GM19463 (cell line): ENCODE data around the gene DNMT3A.
A peak's percentile ranks its signal among the peaks of the same experiment; 100 is the strongest.
"Not testable (repeated sequence)": the region's sequence is repeated elsewhere in the genome, so short reads cannot be mapped to it uniquely, and the experiment has no call there.

Source experiments
- ATAC-seq: cut with Tn5 transposase; IDR thresholded peaks from one replicate; pipeline ENCODE4 v1.9.1; 2021; ENCODE audit warnings: mild to moderate bottlenecking, moderate library complexity; ENCODE audit not compliant: unreplicated experiment

The DNMT3A gene

GRCh38 chr2:25286723-25287483, 54.8 kb downstream of the DNMT3A start:
- peak; percentile 50 for ATAC-seq

- no peak for ATAC-seq
These were observed 55.7 kb downstream of the DNMT3A start for GRCh38 chr2:25286025-25286400.

GRCh38 chr2:25285265-25286024, 56.3 kb downstream of the DNMT3A start:
- ATAC-seq = no peak

GRCh38 chr2:25284756-25285155, 57.0 kb downstream of the DNMT3A start:
- no peak for ATAC-seq

- no peak for ATAC-seq
These were observed 57.8 kb downstream of the DNMT3A start for GRCh38 chr2:25283921-25284320.

- no peak for ATAC-seq
These were observed 59.8 kb downstream of the DNMT3A start for GRCh38 chr2:25281941-25282340.

- ATAC-seq = no peak
These were observed 60.2 kb downstream of the DNMT3A start for GRCh38 chr2:25281522-25281921.

- ATAC-seq = no peak
These were observed 61.6 kb downstream of the DNMT3A start for GRCh38 chr2:25280051-25280687.

- peak; percentile 66 for ATAC-seq
These were observed 62.6 kb downstream of the DNMT3A start for GRCh38 chr2:25279091-25279651.

- peak; percentile 32 for ATAC-seq
These were observed 64.9 kb downstream of the DNMT3A start for GRCh38 chr2:25276569-25277465.

- ATAC-seq = no peak
These were observed 66.2 kb downstream of the DNMT3A start for GRCh38 chr2:25275575-25275965.

- no peak for ATAC-seq
These were observed 66.7 kb downstream of the DNMT3A start for GRCh38 chr2:25274868-25275574.

GRCh38 chr2:25273985-25274535, 67.7 kb downstream of the DNMT3A start:
- no peak for ATAC-seq

- not testable (repeated sequence) for ATAC-seq
These were observed 69.0 kb downstream of the DNMT3A start for GRCh38 chr2:25272705-25273104.

GRCh38 chr2:25270061-25270460, 71.7 kb downstream of the DNMT3A start:
- ATAC-seq = no peak

GRCh38 chr2:25269233-25269632, 72.5 kb downstream of the DNMT3A start:
- no peak for ATAC-seq

- ATAC-seq = no peak
These were observed 73.6 kb downstream of the DNMT3A start for GRCh38 chr2:25268139-25268538.

GRCh38 chr2:25266399-25266798, 75.3 kb downstream of the DNMT3A start:
- no peak for ATAC-seq

- no peak for ATAC-seq
These were observed 75.9 kb downstream of the DNMT3A start for GRCh38 chr2:25265802-25266201.

- ATAC-seq = no peak
These were observed 76.7 kb downstream of the DNMT3A start for GRCh38 chr2:25265001-25265400.
